Fibroblast of skin of back (primary cell): ENCODE results near the gene HMX1. TPM values are rescaled to one million over a fixed set of nuclear protein-coding genes. Genes with fewer than 3 reads are reported as not detected.
A peak's percentile ranks its signal among the peaks of the same experiment; 100 is the strongest.

Source experiments
- DNase-seq: peaks from one replicate; pipeline ENCODE4 v3.0.0-alpha.2; 2013
- polyA plus RNA-seq, 2 experiments: library from polyadenylated mRNA; unstranded; fragments of 120-200 nt; gene quantifications; one replicate each; pipeline ENCODE4 v1.2.1, GENCODE V29; 2013; ENCODE audit not compliant: insufficient read length in 2 of 2

Gene HMX1
- polyA plus RNA-seq (2013, experiment 1 of 2; ENCODE audit: insufficient read length): not detected
- not detected for polyA plus RNA-seq (2013, experiment 2 of 2; ENCODE audit: insufficient read length)

- DNase-seq: no peak
These were observed at the start of gene HMX1 for GRCh38 chr4:8871417-8872401. Gene HMX1, minus strand, starts transcription at chr4:8871839. Its CDS starts 225 bp downstream, at chr4:8871614.

- DNase-seq: no peak
These were observed 49.3 kb upstream of the HMX1 start for GRCh38 chr4:8920969-8921368.

- DNase-seq: no peak
These were observed 48.8 kb upstream of the HMX1 start for GRCh38 chr4:8920289-8920965.

- no peak for DNase-seq
These were observed 48.1 kb upstream of the HMX1 start for GRCh38 chr4:8919651-8920288.

- DNase-seq: peak; percentile 37
These were observed 46.5 kb upstream of the HMX1 start for GRCh38 chr4:8917868-8918783.

GRCh38 chr4:8917321-8917811 is 45.7 kb upstream of the HMX1 start:
- DNase-seq: no peak

GRCh38 chr4:8916906-8917305 is 45.3 kb upstream of the HMX1 start:
- DNase-seq: no peak

GRCh38 chr4:8916351-8916885 is 44.8 kb upstream of the HMX1 start:
- no peak for DNase-seq

- DNase-seq: no peak
These were observed 43.9 kb upstream of the HMX1 start for GRCh38 chr4:8915201-8916200.

- no peak for DNase-seq
These were observed 43.0 kb upstream of the HMX1 start for GRCh38 chr4:8914461-8915171.

- no peak for DNase-seq
These were observed 42.3 kb upstream of the HMX1 start for GRCh38 chr4:8913858-8914460.

GRCh38 chr4:8913121-8913857 is 41.6 kb upstream of the HMX1 start:
- no peak for DNase-seq

- no peak for DNase-seq
These were observed 40.9 kb upstream of the HMX1 start for GRCh38 chr4:8912506-8912905.

GRCh38 chr4:8912089-8912455 is 40.4 kb upstream of the HMX1 start:
- DNase-seq: no peak

- DNase-seq: peak; percentile 20
These were observed 39.9 kb upstream of the HMX1 start for GRCh38 chr4:8911316-8912088.

GRCh38 chr4:8910822-8911315 is 39.2 kb upstream of the HMX1 start:
- no peak for DNase-seq

- DNase-seq: no peak
These were observed 38.6 kb upstream of the HMX1 start for GRCh38 chr4:8910100-8910821.
